Mammary epithelial cell (primary cell): ENCODE results near the gene SHQ1.

Experiments
- CTCF ChIP-seq, 2 donors: IDR thresholded peaks in 1 of 2; conservative IDR thresholded peaks in 1 of 2; 2 replicates each; pipeline ENCODE4 v1.5.1; 2011 to 2012; ENCODE audit warnings: inconsistent platforms in 2 of 2, low read length in 2 of 2, mild to moderate bottlenecking in 2 of 2, control low read depth in 1 of 2, low read depth in 1 of 2; ENCODE audit not compliant: insufficient read depth in 1 of 2; ENCODE audit errors: extremely low read depth in 1 of 2
- EZH2 ChIP-seq: IDR thresholded peaks from 2 replicates; pipeline ENCODE4 v1.6.1; 2012; ENCODE audit warnings: low read length, inconsistent platforms, borderline replicate concordance

- TF ChIP-seq CTCF (conservative IDR thresholded peaks at IDR 0.05 in 1 of 2, IDR thresholded peaks at IDR 0.05 in 1 of 2; ENCODE audit: extremely low read depth in 1 of 2, insufficient read depth in 1 of 2, low read depth in 1 of 2, low read length in 2 of 2) (no peak), EZH2 (no peak)
Measured at GRCh38 chr3:72754582-72754981, 93.7 kb downstream of the SHQ1 start.
